DMS114 treated with DMSO at 0.1 percent for 48 hours (cell line): ENCODE results near the gene TEX19.
"Not testable (repeated sequence)": the region's sequence is repeated elsewhere in the genome, so short reads cannot be mapped to it uniquely, and the experiment has no call there.

Experiments used
- DNase-seq: peaks from one replicate; lab custom pipeline; 2025; ENCODE audit not compliant: unreplicated experiment; lab: John Stamatoyannopoulos, UW

TEX19 gene

DNA sequence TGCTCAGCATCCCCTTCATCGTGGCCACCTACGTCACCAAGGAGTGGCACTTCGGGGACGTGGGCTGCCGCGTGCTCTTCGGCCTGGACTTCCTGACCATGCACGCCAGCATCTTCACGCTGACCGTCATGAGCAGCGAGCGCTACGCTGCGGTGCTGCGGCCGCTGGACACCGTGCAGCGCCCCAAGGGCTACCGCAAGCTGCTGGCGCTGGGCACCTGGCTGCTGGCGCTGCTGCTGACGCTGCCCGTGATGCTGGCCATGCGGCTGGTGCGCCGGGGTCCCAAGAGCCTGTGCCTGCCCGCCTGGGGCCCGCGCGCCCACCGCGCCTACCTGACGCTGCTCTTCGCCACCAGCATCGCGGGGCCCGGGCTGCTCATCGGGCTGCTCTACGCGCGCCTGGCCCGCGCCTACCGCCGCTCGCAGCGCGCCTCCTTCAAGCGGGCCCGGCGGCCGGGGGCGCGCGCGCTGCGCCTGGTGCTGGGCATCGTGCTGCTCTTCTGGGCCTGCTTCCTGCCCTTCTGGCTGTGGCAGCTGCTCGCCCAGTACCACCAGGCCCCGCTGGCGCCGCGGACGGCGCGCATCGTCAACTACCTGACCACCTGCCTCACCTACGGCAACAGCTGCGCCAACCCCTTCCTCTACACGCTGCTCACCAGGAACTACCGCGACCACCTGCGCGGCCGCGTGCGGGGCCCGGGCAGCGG is 15.7 kb downstream of the TEX19 start:
- no peak for DNase-seq

GRCh38 chr17:82375359-82376041 is 16.5 kb downstream of the TEX19 start:
- no peak for DNase-seq

DNA sequence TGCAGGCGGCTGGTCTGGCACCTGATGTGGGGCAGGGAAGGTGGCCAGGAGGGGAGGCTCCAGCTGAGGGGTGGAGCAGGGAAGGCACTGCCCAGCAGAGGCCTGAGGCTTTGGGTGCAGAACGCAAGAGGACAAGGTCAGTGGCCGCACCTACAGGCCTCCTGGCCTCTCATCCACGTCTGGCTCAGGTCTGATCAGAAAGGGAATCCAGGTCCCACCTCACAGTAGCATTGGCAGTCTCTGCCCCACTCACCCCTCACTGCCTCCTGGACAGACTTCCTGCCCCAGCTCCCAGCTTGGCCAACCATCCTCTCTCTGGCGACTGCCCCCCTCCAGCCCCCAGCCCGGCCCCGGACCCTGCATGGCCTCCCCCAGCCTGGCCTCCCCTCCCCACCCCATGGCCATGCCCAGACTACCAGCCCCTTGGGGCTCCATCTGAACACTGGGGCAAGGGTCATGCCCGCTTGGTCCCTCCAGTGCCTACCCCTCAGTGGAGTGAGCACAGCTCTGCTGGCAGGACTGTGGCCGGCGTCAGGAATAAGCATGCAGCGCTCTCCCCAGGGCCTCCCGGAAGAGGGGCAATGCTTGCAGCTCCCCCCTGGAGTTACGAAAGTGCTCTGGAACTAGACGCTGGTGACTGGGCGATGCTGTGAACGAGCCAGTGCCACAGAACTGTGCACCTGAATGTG is 17.1 kb downstream of the TEX19 start:
- DNase-seq, result no peak

- DNase-seq, result not testable (repeated sequence)
Measured at GRCh38 chr17:82377294-82377693, 18.2 kb downstream of the TEX19 start.

DNA sequence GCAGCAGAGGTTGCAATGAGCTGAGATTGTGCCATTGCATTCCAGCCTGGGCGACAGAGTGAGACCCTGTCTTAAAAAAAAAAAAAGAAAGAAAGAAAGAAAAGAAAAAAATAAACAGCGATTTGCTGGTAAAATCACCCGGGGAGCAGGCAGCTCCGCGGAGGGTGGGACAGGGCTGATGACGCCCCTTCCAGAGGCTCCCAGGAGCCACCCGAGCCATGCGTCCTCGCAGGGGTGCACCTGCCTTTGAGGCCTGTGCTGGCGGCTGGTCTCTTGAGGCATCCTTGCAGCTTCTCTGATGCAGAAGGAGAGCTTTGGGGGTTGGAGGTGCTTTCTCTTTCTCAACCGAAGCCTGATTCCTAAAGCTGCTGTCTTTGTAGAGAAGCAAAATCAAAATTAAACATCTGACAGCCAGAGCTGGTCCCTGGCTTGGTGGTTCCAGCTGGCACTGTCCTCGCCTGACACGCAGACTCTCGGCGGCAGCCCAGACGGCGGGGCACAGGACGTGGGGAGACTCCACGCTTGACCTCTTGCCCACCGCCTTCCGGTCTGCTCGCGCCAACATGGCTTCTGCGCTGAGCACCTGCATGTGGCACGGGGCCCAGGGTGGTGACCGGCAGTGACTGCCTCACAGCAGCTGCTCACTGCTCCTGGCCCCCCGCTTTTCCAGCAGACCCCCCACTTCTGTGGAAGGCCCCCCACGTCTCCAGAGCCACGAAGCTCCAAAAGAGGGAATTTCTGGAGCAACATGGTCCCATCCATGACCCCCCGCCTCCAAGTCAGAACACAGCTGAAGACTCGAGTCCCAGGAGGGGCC is 19.1 kb downstream of the TEX19 start:
- no peak for DNase-seq

GRCh38 chr17:82378741-82379021 is 19.6 kb downstream of the TEX19 start:
- no peak for DNase-seq

GRCh38 chr17:82380860-82381702 is 22.0 kb downstream of the TEX19 start:
- no peak for DNase-seq

GRCh38 chr17:82381703-82382009 is 22.6 kb downstream of the TEX19 start:
- DNase-seq, result not testable (repeated sequence)

DNA sequence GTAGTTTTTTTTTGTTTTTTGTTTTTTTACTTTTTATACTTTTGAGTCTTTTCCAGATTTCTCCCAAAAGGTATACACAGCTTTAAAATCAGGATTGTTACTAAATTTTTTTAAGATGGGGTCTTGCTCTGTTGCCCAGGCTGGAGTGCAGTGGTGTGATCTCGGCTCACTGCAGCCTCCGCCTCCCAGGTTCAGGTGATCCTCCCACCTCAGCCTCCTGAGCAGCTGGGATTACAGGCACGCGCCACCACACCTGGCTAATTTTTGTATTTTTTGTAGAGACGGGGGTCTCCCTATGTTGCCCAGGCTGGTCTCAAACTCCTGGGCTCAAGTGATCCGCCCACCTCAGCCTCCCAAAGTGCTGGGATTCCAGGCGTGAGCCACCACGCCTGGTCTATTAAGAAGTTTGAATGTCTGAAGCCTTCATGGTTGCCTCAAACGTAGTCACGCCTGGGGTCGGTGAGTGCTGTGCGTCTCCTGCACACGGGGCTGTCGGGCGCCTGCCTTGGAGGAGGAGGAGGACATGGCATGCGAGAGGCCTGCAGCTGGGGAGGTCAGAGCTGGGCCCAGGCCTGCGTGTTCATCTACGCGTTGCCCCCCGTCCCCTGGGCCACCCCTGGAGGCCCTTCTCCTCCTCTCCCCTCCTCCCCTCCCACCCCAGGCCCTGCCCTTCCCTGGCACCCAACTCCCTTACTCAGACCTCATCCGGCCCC is 23.3 kb downstream of the TEX19 start:
- not testable (repeated sequence) for DNase-seq

GRCh38 chr17:82382933-82383255 is 23.8 kb downstream of the TEX19 start:
- DNase-seq, result no peak

GRCh38 chr17:82383411-82383810 is 24.4 kb downstream of the TEX19 start:
- DNase-seq, result no peak

GRCh38 chr17:82384051-82384729 is 25.1 kb downstream of the TEX19 start:
- no peak for DNase-seq

DNA sequence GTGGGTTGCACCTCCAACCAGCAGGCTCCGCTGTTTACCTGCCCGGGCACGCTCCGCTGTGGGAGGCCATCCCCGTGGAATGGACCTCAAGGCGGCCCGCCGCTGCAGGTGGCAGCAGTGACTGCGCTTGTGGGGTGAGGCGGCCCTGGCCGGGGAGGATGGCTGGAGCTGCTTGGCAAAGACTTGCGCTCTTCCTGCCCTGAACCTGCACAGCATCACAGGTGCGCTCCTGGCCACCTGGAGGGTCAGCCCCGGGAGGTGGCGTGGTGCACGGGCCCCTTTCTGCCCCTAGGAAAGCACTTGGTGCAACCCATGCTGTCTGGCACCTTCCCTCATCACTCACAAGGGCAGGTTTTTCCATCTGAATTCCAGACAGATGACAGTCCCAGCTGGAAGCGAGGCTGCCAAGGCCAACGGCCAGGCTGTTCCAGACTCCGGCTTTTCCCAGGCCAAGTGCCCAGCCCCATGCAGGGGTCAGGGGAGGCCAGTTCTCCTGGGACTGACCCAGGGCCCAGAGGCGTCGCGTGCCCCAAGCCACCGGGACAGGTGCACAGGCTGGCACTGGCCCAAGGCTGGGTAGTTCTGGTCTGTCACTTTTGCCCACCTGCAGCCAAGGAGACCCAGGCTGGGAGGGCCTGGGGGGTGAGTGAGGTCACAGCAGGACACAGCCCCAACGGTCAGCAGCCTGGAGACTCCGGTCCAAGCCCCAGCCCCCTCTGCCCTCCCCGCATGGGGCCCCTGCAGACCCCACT is 25.9 kb downstream of the TEX19 start:
- DNase-seq, result no peak

DNA sequence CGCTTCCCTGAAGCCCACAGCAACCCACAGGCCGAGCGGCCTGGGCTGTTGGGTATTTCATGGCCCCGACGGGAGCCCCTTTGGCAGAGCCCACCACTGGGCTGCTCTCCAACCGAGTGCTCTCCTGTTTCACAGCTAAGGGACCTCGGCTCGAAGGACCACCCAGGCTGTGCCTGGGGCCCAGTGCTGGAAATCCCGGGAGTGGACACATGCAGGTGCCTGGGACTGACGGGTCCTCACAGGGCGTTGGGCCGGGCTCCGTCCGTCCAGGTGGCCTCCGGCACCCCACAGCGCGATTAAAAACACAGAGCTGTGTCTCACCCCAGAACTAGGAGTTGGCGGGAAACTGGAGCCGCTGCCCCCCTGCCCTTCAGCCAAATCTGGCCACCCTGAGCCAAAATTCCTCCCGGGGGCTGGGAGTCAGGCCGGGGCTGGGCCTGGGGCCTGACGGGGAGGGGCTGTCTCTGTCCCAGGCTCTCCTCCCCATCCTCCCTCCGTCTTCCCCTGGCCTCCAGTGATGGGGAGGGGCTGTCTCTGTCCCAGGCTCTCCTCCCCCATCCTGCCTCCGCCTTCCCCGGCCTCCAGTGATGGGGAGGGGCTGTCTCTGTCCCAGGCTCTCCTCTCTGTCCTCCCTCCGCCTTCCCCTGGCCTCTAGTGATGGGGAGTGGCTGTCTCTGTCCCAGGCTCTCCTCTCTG is 26.7 kb downstream of the TEX19 start:
- DNase-seq, result no peak

GRCh38 chr17:82386255-82386831 is 27.3 kb downstream of the TEX19 start:
- no peak for DNase-seq

DNA sequence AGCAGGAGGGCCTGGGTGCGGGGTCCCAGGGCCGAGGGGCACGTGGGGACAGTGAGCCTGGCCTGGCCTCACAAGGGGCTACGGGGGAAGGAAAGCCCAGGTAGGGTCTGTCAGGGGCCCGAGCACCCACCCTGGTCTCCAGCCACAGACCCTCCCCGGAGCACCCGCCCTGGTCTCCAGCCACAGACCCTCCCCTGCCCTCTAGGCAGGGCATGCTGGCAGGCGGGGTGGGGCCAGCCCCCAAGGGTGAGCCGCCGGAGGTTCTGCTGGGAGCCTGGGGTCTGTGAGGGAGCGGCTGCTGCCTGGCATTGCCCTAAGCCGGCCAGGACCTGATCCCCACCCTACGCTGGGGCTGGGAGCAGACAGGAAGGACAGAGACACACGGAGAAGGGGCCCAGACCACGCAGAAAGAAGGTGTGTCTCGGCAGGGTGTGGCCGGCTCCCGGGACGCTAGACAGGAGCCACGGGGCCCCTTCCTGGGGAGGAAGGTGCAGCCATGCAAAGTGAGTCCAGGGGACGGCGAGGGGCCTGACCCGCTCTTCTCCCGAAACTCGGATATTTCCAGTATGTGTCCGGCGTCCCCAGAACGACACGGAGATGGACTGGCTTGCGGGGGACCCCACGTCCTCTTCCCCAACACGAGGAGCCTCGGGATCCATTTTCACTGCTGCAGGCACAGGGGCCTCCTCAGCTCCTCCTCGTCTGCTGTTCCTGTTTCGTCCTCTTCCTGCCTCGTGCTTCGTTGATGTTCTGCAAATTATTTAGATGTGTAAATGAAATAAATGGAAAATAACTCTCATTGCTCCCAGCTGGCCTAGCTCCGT is 28.0 kb downstream of the TEX19 start:
- no peak for DNase-seq

- DNase-seq, result no peak
Measured at GRCh38 chr17:82387705-82388106, 28.7 kb downstream of the TEX19 start.
